ENCODE measurements around the gene IDUA.

The IDUA gene

DNA sequence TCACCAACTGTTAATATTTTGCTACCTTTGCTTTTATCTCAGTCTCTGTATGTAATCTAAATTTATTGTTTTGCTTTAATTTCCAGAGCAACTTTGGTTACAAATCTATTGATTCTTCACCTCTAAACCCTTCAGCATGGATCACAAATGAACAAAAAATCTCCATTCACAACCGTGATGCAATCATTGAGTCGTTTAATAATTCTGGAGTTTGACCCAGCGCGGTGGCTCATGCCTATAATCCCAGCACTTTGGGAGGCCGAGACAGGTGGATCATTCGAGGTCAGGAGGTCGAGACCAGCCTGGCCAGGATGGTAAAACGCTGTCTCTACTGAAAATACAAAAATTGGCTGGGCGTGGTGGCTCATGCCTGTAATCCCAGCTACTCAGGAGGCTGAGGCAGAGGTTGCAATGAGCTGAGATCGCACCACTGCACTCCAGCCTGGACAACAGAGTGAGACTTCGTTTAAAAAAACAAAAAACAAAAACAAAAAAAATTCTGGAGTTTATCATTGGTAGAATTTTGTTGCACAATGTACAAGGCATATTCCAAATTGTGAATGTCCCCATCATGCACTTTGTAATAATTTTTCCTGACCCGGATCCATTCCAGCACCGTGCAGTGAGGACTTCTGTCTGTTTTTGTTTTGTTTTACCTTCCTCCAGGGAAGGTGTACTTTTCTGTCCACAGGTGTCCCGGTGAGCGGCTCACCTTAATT, 2.3 kb upstream of the IDUA start:
- no peak for DNase-seq (ENCODE audit: extremely low spot score)
- ChIA-PET CTCF (interaction anchor here (4.8 kb wide), 1 partner anchor 242 kb away, joined by 43 read pairs; no protein-coding TSS in a partner anchor), POLR2A (no interaction called here)
- TF ChIP-seq, protein P1, sequence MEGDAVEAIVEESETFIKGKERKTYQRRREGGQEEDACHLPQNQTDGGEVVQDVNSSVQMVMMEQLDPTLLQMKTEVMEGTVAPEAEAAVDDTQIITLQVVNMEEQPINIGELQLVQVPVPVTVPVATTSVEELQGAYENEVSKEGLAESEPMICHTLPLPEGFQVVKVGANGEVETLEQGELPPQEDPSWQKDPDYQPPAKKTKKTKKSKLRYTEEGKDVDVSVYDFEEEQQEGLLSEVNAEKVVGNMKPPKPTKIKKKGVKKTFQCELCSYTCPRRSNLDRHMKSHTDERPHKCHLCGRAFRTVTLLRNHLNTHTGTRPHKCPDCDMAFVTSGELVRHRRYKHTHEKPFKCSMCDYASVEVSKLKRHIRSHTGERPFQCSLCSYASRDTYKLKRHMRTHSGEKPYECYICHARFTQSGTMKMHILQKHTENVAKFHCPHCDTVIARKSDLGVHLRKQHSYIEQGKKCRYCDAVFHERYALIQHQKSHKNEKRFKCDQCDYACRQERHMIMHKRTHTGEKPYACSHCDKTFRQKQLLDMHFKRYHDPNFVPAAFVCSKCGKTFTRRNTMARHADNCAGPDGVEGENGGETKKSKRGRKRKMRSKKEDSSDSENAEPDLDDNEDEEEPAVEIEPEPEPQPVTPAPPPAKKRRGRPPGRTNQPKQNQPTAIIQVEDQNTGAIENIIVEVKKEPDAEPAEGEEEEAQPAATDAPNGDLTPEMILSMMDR (IDR thresholded peaks at IDR 0.05; ENCODE audit: control extremely low read depth, extremely low read depth, low read depth, missing control alignments): no peak

DNA sequence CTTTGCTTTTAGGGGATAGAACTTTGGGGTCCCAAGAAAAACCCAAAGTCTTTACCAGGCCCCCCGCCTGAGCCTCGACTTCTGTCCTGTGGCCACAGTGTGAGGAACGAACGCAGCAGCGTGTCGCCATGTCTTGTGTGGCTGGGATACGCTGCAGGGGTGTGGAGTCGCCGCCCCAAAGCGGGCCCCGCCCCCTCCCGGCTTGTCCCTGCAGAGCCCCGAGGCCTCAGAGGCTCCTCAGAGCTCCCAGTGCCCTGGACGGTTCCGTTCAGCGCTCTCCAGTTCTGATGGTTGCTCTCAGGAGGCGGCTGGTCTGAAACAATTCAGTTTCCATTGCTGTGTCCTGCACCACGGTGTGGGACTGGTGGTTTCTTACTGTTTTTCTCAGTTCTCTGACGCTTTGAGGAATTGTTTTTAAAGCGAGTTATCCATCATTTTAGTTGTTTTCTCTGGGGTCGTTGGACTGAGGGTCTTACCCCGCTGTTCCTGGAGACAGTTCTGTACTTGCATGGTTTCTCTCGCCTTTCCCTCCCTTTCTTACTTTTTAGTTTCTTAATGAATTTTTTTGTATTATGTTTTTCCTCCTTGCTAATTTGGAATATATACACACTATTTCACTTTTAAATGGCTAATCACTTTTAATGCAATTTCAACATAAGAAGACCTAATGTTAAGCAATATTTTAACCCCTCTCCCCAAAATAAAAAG, 1.6 kb upstream of the IDUA start:
- CTCF ChIA-PET: interaction anchor here (1.5 to 4.8 kb wide), 2 partner anchors 21 to 243 kb away, joined by 3 to 43 read pairs; no protein-coding TSS in a partner anchor
- TF ChIP-seq, protein P1 (IDR thresholded peaks at IDR 0.05; ENCODE audit: control extremely low read depth, extremely low read depth, low read depth, missing control alignments): no peak
- peak; percentile 63 for DNase-seq (ENCODE audit: extremely low spot score)
- POLR2A ChIA-PET: no interaction called here

DNA sequence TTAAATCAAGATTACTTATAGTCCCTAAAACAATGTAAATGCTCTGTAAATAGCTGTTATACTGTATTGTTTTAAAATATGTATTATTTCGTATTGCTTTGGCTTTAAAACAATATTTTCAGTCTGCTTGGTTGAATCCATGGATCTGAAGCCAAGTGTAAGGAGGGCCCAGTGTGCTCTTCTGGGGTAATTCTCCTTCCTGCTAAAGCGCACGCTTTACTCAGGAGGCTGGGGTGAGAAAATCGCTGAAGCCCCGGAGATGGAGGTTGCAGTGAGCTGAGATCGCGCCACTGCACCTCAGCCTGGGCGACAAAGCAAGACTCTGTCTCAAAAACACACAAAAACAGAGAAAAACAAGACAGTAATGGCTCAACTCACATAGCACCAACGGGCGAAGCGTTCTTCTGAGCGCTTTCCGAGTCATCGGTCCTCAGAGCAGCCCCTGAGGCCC, 391 bp upstream of the IDUA start:
- CTCF ChIA-PET: interaction anchor here (0.7 to 4.8 kb wide), 19 partner anchors 8 to 281 kb away, joined by 3 to 43 read pairs (median 3); partner anchors contain the start of gene DGKQ
- POLR2A ChIA-PET: no interaction called here
- TF ChIP-seq, protein P1 (IDR thresholded peaks at IDR 0.05; ENCODE audit: control extremely low read depth, extremely low read depth, low read depth, missing control alignments): no peak
- no peak for DNase-seq (ENCODE audit: extremely low spot score)

DNA sequence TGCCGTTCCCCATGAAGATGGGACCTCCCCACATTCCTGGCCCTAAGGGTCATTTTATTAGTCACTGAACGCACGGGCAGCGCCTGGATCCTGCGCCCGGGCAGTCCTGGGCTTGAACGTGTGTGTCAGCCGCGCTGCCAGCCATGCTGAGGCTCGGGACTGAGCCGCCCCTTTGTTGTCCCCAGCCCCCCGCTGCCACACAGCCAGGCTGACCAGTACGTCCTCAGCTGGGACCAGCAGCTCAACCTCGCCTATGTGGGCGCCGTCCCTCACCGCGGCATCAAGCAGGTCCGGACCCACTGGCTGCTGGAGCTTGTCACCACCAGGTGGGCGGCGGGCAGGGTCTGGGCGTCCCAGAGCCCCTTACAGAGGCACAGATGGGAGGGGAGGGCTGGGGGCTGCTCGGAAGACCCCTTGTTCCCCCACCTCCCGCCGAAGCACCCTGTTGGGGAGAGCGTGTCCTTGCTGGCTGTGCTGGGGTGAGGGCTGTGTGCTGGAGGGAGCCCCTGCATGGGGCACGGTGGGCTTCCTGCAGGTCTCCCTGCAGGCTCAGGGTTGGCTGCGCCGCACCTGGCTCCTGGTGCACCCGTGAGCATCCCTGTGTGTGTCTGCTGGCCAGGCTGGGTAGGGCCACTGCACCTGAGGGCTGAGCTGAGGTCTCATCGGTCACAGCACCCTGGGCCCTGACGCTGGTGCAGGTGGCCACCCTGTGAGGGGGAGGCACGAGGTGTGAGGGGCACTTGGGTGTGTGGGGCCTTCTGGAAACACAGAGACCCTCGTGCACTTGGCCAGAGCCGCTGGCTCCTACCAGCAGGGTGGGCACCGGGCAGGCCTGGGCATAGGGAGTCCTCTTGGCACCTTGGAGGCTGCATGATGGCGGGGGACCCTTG, 1.0 kb downstream of the IDUA start:
- TF ChIP-seq, protein P1 (IDR thresholded peaks at IDR 0.05; ENCODE audit: control extremely low read depth, extremely low read depth, low read depth, missing control alignments): no peak
- DNase-seq (ENCODE audit: extremely low spot score): no peak
- CTCF ChIA-PET: interaction anchor here (0.6 to 4.8 kb wide), 21 partner anchors 9 to 705 kb away, joined by 3 to 43 read pairs (median 4); partner anchors contain the start of gene DGKQ
- POLR2A ChIA-PET: no interaction called here

DNA sequence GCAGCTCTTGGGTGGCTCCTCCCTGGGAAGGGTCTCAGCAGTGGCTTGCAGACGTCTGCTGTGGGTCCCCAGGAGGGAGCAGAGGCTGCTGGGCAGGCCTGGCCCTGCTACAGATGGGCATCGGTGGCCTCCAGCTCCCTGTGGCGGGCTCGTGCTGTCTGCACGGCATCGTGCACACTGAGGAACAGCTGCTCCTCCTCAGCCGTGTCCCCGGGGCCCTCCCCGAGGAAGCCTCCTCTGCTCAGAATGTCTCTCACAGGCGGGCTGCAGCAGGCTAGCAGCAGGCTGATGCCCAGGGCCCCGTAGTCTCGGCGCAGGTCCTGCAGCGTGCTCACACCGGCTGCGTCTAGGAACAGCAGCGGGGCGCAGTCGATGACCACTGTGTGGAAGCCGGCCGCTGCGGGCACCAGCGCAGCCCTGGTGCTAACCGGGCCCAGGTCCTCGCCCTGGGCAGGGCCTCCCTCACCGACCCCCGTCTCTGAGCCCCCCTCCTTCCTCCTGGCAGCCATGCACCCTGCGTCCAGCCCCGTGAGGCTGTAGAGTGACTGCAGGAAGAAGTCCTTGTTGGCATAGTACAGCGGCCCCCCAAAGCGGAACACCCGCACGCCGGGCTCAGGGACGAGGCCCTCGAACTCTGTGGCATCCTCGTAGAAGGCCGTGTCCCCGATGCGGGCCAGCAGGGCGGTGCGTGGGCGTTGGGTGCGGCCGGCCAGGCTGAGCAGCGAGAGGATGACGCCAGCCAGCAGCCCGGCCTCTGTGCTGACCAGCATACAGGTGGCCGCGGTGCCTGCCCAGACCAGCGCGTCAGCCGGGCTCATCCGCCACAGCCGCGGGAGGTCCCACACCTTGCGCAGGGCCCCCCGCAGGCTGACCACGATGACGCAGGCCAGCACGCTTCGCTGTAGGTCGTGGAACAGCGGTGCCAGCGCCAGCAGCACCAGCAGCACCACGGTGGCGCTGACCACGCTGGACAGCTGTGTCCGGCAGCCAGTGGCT, 2.2 kb downstream of the IDUA start:
- DNase-seq (ENCODE audit: extremely low spot score): no peak
- CTCF ChIA-PET: interaction anchor here (1.7 to 4.8 kb wide), 3 partner anchors 10 to 247 kb away, joined by 6 to 43 read pairs (median 7); no protein-coding TSS in a partner anchor
- TF ChIP-seq, protein P1 (IDR thresholded peaks at IDR 0.05; ENCODE audit: control extremely low read depth, extremely low read depth, low read depth, missing control alignments): no peak
- POLR2A ChIA-PET: no interaction called here
